MM.1S (cell line): ENCODE results near the gene GPS1.
A peak's percentile ranks its signal among the peaks of the same experiment; 100 is the strongest.

ENCODE experiments used
- DNase-seq: peaks from one replicate; pipeline ENCODE4 v3.0.0-alpha.2; 2015
- H2AFZ ChIP-seq: fragments of 300-600 bp; sonication (generic); 2 replicates; pipeline ENCODE4 v1.6.0; 2016; ENCODE audit warnings: antibody characterized with exemption, low read length
- H3F3A ChIP-seq: fragments of 300-600 bp; sonication (generic); 2 replicates; pipeline ENCODE4 v1.6.1; 2016; ENCODE audit warnings: mild to moderate bottlenecking, antibody characterized with exemption, low read length, moderate library complexity, mixed read lengths; ENCODE audit not compliant: insufficient read depth
- H3K27ac ChIP-seq: fragments of 300-600 bp; sonication (generic); 2 replicates; pipeline ENCODE4 v1.5.1; 2016; ENCODE audit warnings: mild to moderate bottlenecking, low read length
- H3K27me3 ChIP-seq: fragments of 300-600 bp; sonication (generic); replicated peaks from 2 replicates; pipeline ENCODE4 v1.6.0; 2016; ENCODE audit warnings: low read length; ENCODE audit not compliant: insufficient read depth
- H3K36me3 ChIP-seq: fragments of 300-600 bp; sonication (generic); replicated peaks from 2 replicates; pipeline ENCODE4 v1.6.1; 2016; ENCODE audit warnings: mild to moderate bottlenecking, low read length, mixed read lengths; ENCODE audit not compliant: insufficient read depth
- H3K4me1 ChIP-seq: fragments of 300-600 bp; sonication (generic); 2 replicates; pipeline ENCODE4 v1.6.1; 2016; ENCODE audit warnings: low read length, mixed read lengths
- H3K4me2 ChIP-seq: fragments of 300-600 bp; sonication (generic); 2 replicates; pipeline ENCODE4 v1.6.0; 2016; ENCODE audit warnings: low read depth, low read length
- H3K4me3 ChIP-seq: fragments of 300-600 bp; sonication (generic); 2 replicates; pipeline ENCODE4 v1.5.1; 2016; ENCODE audit warnings: low read length, mixed read lengths
- H3K79me2 ChIP-seq: fragments of 300-600 bp; sonication (generic); 2 replicates; pipeline ENCODE4 v1.6.1; 2016; ENCODE audit warnings: mixed run types, low read length, mixed read lengths
- H3K9ac ChIP-seq: fragments of 300-600 bp; sonication (generic); 2 replicates; pipeline ENCODE4 v1.6.1; 2016; ENCODE audit warnings: low read length, mixed read lengths
- H3K9me2 ChIP-seq: fragments of 300-600 bp; sonication (generic); replicated peaks from 2 replicates; pipeline ENCODE4 v1.6.1; 2016; ENCODE audit warnings: mild to moderate bottlenecking, low read length, mixed read lengths; ENCODE audit not compliant: insufficient read depth
- H3K9me3 ChIP-seq: fragments of 300-600 bp; sonication (generic); replicated peaks from 2 replicates; pipeline ENCODE4 v1.6.1; 2016; ENCODE audit warnings: mild to moderate bottlenecking, low read length, mixed read lengths; ENCODE audit not compliant: insufficient read depth
- H4K20me1 ChIP-seq: fragments of 300-600 bp; sonication (generic); 2 replicates; pipeline ENCODE4 v1.6.1; 2016; ENCODE audit warnings: mild to moderate bottlenecking, low read length, moderate library complexity, mixed read lengths; ENCODE audit not compliant: insufficient read depth
- EZH2 ChIP-seq: fragments of 300-600 bp; sonication (generic); optimal IDR thresholded peaks from 2 replicates; pipeline ENCODE3; 2017; ENCODE audit warnings: low read depth, mild to moderate bottlenecking, antibody characterized with exemption, low read length, mixed read lengths
- EZH2phosphoT487 ChIP-seq: fragments of 300-600 bp; sonication (generic); IDR thresholded peaks from 2 replicates; pipeline ENCODE4 v1.6.1; 2018; ENCODE audit warnings: antibody characterized with exemption, low read length
- TF ChIP-seq, protein P1 (sequence below): fragments of 300-600 bp; sonication (generic); IDR thresholded peaks from 2 replicates; pipeline ENCODE4 v1.5.1; 2016; ENCODE audit warnings: antibody characterized with exemption, low read length, mixed read lengths

GPS1 gene

DNA sequence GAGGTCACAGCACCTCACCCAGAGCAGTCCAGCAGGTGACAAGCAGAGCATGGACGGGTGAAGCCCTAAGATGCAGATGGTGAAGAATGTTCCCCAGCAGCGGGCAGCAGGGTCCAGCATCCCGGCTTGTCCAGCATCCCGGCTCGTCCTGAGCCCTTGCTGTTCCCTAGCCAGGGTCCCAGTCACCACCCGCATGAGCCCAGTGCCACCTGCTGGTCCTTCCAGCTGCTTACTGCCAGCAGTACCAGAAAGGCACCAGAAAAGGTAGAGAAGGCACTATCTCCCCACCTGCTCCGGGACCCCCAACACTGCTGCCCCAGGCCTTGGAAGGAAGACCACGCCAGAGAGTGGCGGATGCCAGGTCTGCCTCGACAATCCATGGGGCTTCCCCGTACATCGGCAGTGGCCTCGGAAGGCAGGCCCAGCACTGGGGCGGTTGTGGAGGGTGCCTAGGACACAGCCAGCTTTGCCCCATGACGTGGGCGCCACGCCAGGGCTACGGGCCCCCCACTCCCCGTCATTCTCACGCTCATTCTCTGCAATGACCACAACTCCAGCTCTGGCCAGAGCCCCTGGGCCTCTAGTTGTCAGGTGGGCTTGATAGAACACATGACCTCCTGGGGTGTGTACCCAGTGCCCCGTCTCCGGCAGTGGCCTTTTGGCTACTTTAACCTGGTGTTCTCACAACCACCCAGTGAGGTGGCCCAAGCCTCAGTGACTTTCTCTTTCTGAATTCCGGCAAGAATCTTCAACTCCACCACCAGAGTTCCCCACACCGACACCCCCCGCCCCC, 30.4 kb upstream of the GPS1 start:
- Histone ChIP-seq H3K9me3 (no peaks in the 10 kb centered on the region), H3F3A (peaks cover 13% of the 10 kb centered on the region), H3K36me3 (no peaks in the 10 kb centered on the region), H3K27ac (peak overlapping the region; percentile 4; the same call in 1 of the 2 replicates), H3K4me2 (peak overlapping the region; percentile 98), H4K20me1 (no peaks in the 10 kb centered on the region), H3K9ac (peak overlapping the region; percentile 92; the same call in 1 of the 2 replicates), H3K79me2 (peaks cover 39% of the 10 kb centered on the region), H3K4me1 (peaks cover 9% of the 10 kb centered on the region), H3K9me2 (no peaks in the 10 kb centered on the region), H3K27me3 (no peaks in the 10 kb centered on the region), H2AFZ (no peak overlapping the region), H3K4me3 (peak overlapping the region; percentile 100)
- peak; percentile 54 for DNase-seq
- TF ChIP-seq, protein P1, sequence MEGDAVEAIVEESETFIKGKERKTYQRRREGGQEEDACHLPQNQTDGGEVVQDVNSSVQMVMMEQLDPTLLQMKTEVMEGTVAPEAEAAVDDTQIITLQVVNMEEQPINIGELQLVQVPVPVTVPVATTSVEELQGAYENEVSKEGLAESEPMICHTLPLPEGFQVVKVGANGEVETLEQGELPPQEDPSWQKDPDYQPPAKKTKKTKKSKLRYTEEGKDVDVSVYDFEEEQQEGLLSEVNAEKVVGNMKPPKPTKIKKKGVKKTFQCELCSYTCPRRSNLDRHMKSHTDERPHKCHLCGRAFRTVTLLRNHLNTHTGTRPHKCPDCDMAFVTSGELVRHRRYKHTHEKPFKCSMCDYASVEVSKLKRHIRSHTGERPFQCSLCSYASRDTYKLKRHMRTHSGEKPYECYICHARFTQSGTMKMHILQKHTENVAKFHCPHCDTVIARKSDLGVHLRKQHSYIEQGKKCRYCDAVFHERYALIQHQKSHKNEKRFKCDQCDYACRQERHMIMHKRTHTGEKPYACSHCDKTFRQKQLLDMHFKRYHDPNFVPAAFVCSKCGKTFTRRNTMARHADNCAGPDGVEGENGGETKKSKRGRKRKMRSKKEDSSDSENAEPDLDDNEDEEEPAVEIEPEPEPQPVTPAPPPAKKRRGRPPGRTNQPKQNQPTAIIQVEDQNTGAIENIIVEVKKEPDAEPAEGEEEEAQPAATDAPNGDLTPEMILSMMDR: peak; percentile 72
- no peak for TF ChIP-seq EZH2phosphoT487

DNA sequence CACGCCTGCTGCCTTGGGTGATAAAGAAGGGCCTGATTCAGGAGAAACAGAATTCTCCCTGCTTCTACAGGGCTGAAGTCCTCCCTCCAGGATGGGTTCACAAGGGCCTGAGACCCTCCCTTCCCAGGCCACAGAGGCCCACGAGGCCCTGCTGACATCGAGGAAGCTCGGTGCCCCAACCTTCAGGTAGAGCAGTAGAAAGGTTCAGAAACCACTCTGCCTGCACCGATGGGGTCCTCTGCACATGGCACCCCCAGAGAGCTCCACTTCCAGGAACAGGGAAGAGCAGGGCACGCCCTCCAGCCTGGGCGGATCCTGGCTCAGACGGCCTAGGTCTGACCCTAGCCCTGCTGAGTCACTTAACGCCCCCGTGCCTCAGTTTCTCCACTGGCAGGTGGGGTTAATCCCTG, 29.8 kb upstream of the GPS1 start:
- no peak for DNase-seq
- peak overlapping the region; percentile 93; the same call in 1 of the 2 replicates for H2AFZ ChIP-seq

DNA sequence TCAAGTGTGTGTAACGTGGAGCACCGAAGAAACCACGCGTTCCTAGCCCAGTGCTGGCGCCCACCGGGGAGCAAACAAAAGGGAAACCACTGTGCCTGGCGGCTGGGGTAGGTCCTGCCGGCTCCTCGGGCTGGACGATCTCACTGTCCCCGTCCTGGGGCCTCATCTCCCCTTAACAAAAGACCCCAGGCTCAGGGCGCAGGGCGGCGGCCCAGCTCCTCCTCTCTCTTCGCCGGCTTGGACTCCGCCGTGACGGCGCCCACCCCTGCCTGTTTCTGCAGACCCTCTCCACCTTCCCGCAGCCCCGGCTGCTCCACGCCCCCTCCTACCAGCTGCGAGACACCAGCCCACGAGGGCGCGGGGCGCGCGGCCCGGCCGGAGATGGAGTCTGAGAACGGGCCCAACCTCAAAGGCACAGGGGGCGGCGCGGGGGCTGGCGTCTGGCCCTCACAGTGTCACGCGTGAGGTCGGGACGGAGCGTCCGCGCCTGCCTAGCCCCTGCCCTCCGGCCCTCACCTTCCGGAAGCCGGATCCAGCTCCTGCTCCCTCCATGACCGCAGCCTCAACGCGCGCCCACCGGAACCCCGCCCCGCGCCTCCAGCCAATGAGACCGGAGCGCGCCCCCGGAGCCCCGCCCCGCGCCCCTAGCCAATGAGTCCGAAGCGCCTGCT, 29.3 kb upstream of the GPS1 start, which contains the start of gene CENPX:
TSS of gene CENPX (minus strand) at position 569 of the 671 bp plus-strand sequence. CDS start at position 552, 17 bp downstream.
- Histone ChIP-seq H3K9me3 (no peaks in the 10 kb centered on the region), H3K9me2 (no peaks in the 10 kb centered on the region), H4K20me1 (no peaks in the 10 kb centered on the region), H3K4me3 (peak within 1 kb of the TSS; percentile 100), H3K79me2 (peaks cover 39% of the 10 kb centered on the region), H2AFZ (peak within 1 kb of the TSS; percentile 93), H3K27ac (peak within 1 kb of the TSS; percentile 27; the same call in 1 of the 2 replicates), H3K36me3 (no peaks in the 10 kb centered on the region), H3K4me2 (peak within 1 kb of the TSS; percentile 98), H3K27me3 (no peaks in the 10 kb centered on the region), H3F3A (peaks cover 13% of the 10 kb centered on the region), H3K9ac (peak within 1 kb of the TSS; percentile 92), H3K4me1 (peaks cover 9% of the 10 kb centered on the region)
- DNase-seq: no peak
- TF ChIP-seq EZH2: no peak
- no peak for TF ChIP-seq EZH2phosphoT487
- TF ChIP-seq, protein P1: no peak

More for the DNA sequence above, 29.8 kb upstream of the GPS1 start:
- Histone ChIP-seq H3F3A (peaks cover 13% of the 10 kb centered on the region), H3K4me3 (peak overlapping the region; percentile 100), H3K27me3 (no peaks in the 10 kb centered on the region), H3K4me1 (peaks cover 9% of the 10 kb centered on the region), H4K20me1 (no peaks in the 10 kb centered on the region), H3K36me3 (no peaks in the 10 kb centered on the region), H3K79me2 (peaks cover 39% of the 10 kb centered on the region), H3K9me3 (no peaks in the 10 kb centered on the region), H3K27ac (peak overlapping the region; percentile 4; the same call in 1 of the 2 replicates), H3K4me2 (peak overlapping the region; percentile 98), H3K9me2 (no peaks in the 10 kb centered on the region), H3K9ac (peak overlapping the region; percentile 92)
- TF ChIP-seq, protein P1: no peak
- no peak for TF ChIP-seq EZH2phosphoT487
- no peak for TF ChIP-seq EZH2
